Smooth muscle cell (in vitro differentiated cells): ENCODE measurements around the gene HK2. TPM values are rescaled to one million over a fixed set of nuclear protein-coding genes. Genes with fewer than 3 reads are reported as not detected.

Experiments used
- DNase-seq: peaks from one replicate; lab custom pipeline; 2025; ENCODE audit not compliant: unreplicated experiment; lab: John Stamatoyannopoulos, UW
- H2AFZ ChIP-seq: fragments of 200-600 bp; sonication (generic); 2 replicates; pipeline ENCODE4 v1.6.0; 2016; ENCODE audit warnings: antibody characterized with exemption, low read depth, mild to moderate bottlenecking
- H3F3A ChIP-seq: fragments of 200-600 bp; sonication (generic); 2 replicates; pipeline ENCODE4 v1.6.0; 2017; ENCODE audit warnings: antibody characterized with exemption, low read depth
- H3K27ac ChIP-seq: fragments of 200-600 bp; sonication (generic); 2 replicates; pipeline ENCODE4 v1.5.1; 2016; ENCODE audit warnings: low read depth, mild to moderate bottlenecking
- H3K27me3 ChIP-seq: fragments of 200-600 bp; sonication (generic); 2 replicates; pipeline ENCODE4 v1.6.1; 2016; ENCODE audit warnings: low read depth, mild to moderate bottlenecking
- H3K36me3 ChIP-seq: fragments of 200-600 bp; sonication (generic); 2 replicates; pipeline ENCODE4 v1.5.1; 2016; ENCODE audit warnings: low read depth
- H3K4me1 ChIP-seq: fragments of 200-600 bp; sonication (generic); 2 replicates; pipeline ENCODE4 v1.5.1; 2016; ENCODE audit warnings: low read depth
- H3K4me2 ChIP-seq: fragments of 200-600 bp; sonication (generic); 2 replicates; pipeline ENCODE4 v1.6.0; 2016; ENCODE audit warnings: mild to moderate bottlenecking
- H3K4me3 ChIP-seq: fragments of 200-600 bp; sonication (generic); 2 replicates; pipeline ENCODE4 v1.5.1; 2016; ENCODE audit warnings: mild to moderate bottlenecking
- H3K79me2 ChIP-seq: fragments of 200-600 bp; sonication (generic); 2 replicates; pipeline ENCODE4 v1.6.0; 2016; ENCODE audit warnings: low read depth, mild to moderate bottlenecking
- H3K9ac ChIP-seq: fragments of 200-600 bp; sonication (generic); 2 replicates; pipeline ENCODE4 v1.6.0; 2016; ENCODE audit warnings: low read depth
- H3K9me3 ChIP-seq: fragments of 200-600 bp; sonication (generic); replicated peaks from 2 replicates; pipeline ENCODE4 v1.5.1; 2016; ENCODE audit warnings: low read depth
- H4K20me1 ChIP-seq: fragments of 200-600 bp; sonication (generic); 2 replicates; pipeline ENCODE4 v1.6.0; 2016; ENCODE audit warnings: low read depth
- WGBS: methylation state at CpG from one replicate; pipeline ENCODE4 v1.1.7; 2016; ENCODE audit warnings: low lambda C conversion rate; 5-methylcytosine and 5-hydroxymethylcytosine counted together
- polyA plus RNA-seq: library from polyadenylated mRNA; unstranded; fragments of >200 nt; fragmentation: Nextera tagmentation; extraction: Ambion mirVana; gene quantifications from 2 replicates; pipeline ENCODE4 v1.2.1, GENCODE V29; 2016
- total RNA-seq: library from RNA; depleted of rRNA; stranded (reverse); fragments of >200 nt; gene quantifications from 2 replicates; pipeline ENCODE4 v1.2.3, GENCODE V29; 2014
- TF ChIP-seq, protein P1 (sequence below): fragments of 200-600 bp; sonication (generic); IDR thresholded peaks from 2 replicates; pipeline ENCODE4 v1.5.1; 2017; ENCODE audit warnings: borderline replicate concordance, mild to moderate bottlenecking, antibody characterized with exemption; ENCODE audit not compliant: insufficient read depth, poor library complexity, severe bottlenecking

Gene HK2
- total and polyA plus RNA-seq, 2 experiments from 2014 or later: 20.3 to 38.0 TPM

GRCh38 chr2:74910245-74910644 is 76.3 kb downstream of the HK2 start:
- Histone ChIP-seq H3K27ac (no peak overlapping the region), H3K9me3 (no peaks in the 10 kb centered on the region), H3K4me2 (no peak overlapping the region), H2AFZ (no peak overlapping the region), H3K36me3 (no peaks in the 10 kb centered on the region), H3K27me3 (peaks cover 15% of the 10 kb centered on the region), H4K20me1 (no peaks in the 10 kb centered on the region), H3K9ac (no peak overlapping the region), H3K4me3 (no peak overlapping the region), H3K79me2 (no peaks in the 10 kb centered on the region), H3F3A (no peaks in the 10 kb centered on the region), H3K4me1 (no peaks in the 10 kb centered on the region)
- DNase-seq: no peak
- TF ChIP-seq, protein P1, sequence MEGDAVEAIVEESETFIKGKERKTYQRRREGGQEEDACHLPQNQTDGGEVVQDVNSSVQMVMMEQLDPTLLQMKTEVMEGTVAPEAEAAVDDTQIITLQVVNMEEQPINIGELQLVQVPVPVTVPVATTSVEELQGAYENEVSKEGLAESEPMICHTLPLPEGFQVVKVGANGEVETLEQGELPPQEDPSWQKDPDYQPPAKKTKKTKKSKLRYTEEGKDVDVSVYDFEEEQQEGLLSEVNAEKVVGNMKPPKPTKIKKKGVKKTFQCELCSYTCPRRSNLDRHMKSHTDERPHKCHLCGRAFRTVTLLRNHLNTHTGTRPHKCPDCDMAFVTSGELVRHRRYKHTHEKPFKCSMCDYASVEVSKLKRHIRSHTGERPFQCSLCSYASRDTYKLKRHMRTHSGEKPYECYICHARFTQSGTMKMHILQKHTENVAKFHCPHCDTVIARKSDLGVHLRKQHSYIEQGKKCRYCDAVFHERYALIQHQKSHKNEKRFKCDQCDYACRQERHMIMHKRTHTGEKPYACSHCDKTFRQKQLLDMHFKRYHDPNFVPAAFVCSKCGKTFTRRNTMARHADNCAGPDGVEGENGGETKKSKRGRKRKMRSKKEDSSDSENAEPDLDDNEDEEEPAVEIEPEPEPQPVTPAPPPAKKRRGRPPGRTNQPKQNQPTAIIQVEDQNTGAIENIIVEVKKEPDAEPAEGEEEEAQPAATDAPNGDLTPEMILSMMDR: no peak
- 69% methylated on average over 1 of the region's 1 CpG for WGBS

GRCh38 chr2:74911061-74911460 is 77.1 kb downstream of the HK2 start:
- Histone ChIP-seq H3F3A (no peaks in the 10 kb centered on the region), H3K36me3 (no peaks in the 10 kb centered on the region), H3K9ac (no peak overlapping the region), H3K4me1 (no peaks in the 10 kb centered on the region), H3K79me2 (no peaks in the 10 kb centered on the region), H3K4me2 (no peak overlapping the region), H3K27ac (no peak overlapping the region), H4K20me1 (no peaks in the 10 kb centered on the region), H3K9me3 (no peaks in the 10 kb centered on the region), H3K4me3 (no peak overlapping the region), H3K27me3 (peaks cover 15% of the 10 kb centered on the region), H2AFZ (no peak overlapping the region)
- WGBS: 71% methylated on average over 4 of the region's 4 CpGs
- TF ChIP-seq, protein P1: no peak
- DNase-seq: no peak

GRCh38 chr2:74915743-74916142 is 81.8 kb downstream of the HK2 start:
- 38% methylated on average over 4 of the region's 4 CpGs for WGBS
- Histone ChIP-seq H3K4me2 (no peak overlapping the region), H3K9ac (no peak overlapping the region), H3F3A (no peaks in the 10 kb centered on the region), H3K27ac (no peak overlapping the region), H3K79me2 (no peaks in the 10 kb centered on the region), H3K4me1 (no peaks in the 10 kb centered on the region), H3K36me3 (no peaks in the 10 kb centered on the region), H3K4me3 (no peak overlapping the region), H3K9me3 (no peaks in the 10 kb centered on the region), H2AFZ (no peak overlapping the region), H3K27me3 (no peaks in the 10 kb centered on the region), H4K20me1 (no peaks in the 10 kb centered on the region)
- no peak for DNase-seq
- TF ChIP-seq, protein P1: no peak

DNA sequence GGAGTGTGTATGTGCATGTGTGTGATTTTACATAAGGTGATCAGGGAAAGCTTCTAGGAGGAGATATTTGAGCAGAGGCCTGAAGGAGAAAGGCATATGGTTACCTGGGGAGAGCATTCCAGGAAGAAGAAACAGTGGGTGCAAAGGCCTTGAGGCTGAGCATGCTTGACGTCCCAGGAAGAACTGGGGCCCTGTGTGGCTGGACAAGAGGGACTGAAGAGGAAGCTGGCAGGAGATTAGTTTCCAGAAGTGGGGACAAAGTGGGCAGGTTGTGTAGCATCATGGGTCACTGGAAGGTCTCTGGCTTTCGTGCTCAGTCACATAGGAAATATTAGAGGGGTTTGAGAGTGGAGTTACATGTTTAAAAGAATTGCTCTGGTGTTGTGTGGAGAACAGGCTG is 82.5 kb downstream of the HK2 start:
- Histone ChIP-seq H3K4me2 (no peak overlapping the region), H2AFZ (no peak overlapping the region), H3K9me3 (no peaks in the 10 kb centered on the region), H3K79me2 (no peaks in the 10 kb centered on the region), H3K4me1 (no peaks in the 10 kb centered on the region), H3K27me3 (no peaks in the 10 kb centered on the region), H3K9ac (no peak overlapping the region), H3F3A (no peaks in the 10 kb centered on the region), H3K4me3 (no peak overlapping the region), H3K27ac (no peak overlapping the region), H4K20me1 (no peaks in the 10 kb centered on the region), H3K36me3 (no peaks in the 10 kb centered on the region)
- WGBS: 78% methylated on average over 2 of the region's 2 CpGs
- no peak for DNase-seq
- TF ChIP-seq, protein P1: no peak
